SU-DHL-6 (cell line): ENCODE data around the gene FAM20C.

Experiments
- CTCF ChIP-seq: fragments of 200-600 bp; sonication (generic); IDR thresholded peaks from one replicate; pipeline ENCODE4 v1.5.1; 2017; ENCODE audit warnings: antibody characterized with exemption, mild to moderate bottlenecking, low read length, moderate library complexity; ENCODE audit not compliant: insufficient read depth, poor library complexity, severe bottlenecking
- EZH2phosphoT487 ChIP-seq: fragments of 200-600 bp; sonication (generic), shearing (Covaris generic); conservative IDR thresholded peaks from 2 replicates; pipeline ENCODE4 v1.6.1; 2018; ENCODE audit warnings: mild to moderate bottlenecking, antibody characterized with exemption, low read length, moderate library complexity, mixed read lengths

- TF ChIP-seq CTCF (no peak), EZH2phosphoT487 (no peak)
Measured at GRCh38 chr7:259751-260405, 67.5 kb downstream of the FAM20C start.
